Adrenal gland (tissue), 12 donors: Measurements from ENCODE around the gene DDX51. TPM values are rescaled to one million over a fixed set of nuclear protein-coding genes. Genes with fewer than 3 reads are reported as not detected.
A peak's percentile ranks its signal among the peaks of the same experiment; 100 is the strongest.

Experiments used
- DNase-seq, 7 donors: peaks; one replicate each; pipeline ENCODE4 v3.0.0-alpha.2; 2019 to 2020
- H3K27ac ChIP-seq, 5 donors: fragments of 200-600 bp; sonication (generic) in 4 of 5; 1 replicate in 3 of 5; 2 replicates in 2 of 5; pipeline versions ENCODE4 v1.5.1 to v1.8.0; 2016 to 2020; ENCODE audit warnings: mild to moderate bottlenecking in 1 of 5
- H3K27me3 ChIP-seq: fragments of 200-600 bp; 2 replicates; pipeline ENCODE4 v1.8.0; 2021
- H3K36me3 ChIP-seq, 2 donors: fragments of 200-600 bp; replicated peaks in 1 of 2; 1 replicate in 1 of 2; 2 replicates in 1 of 2; pipeline versions ENCODE4 v1.5.1 to v1.8.0; 2018 to 2022
- H3K4me1 ChIP-seq, 2 donors: fragments of 200-600 bp; replicated peaks in 1 of 2; 1 replicate in 1 of 2; 2 replicates in 1 of 2; pipeline versions ENCODE4 v1.5.1 to v1.8.0; 2018 to 2021
- H3K4me3 ChIP-seq, 4 donors: fragments of 200-600 bp; sonication (generic) in 3 of 4; one replicate each; pipeline ENCODE4 v1.5.1; 2016 to 2018
- H3K9me3 ChIP-seq, 3 donors: fragments of 200-600 bp; sonication (generic) in 1 of 3; replicated peaks in 1 of 3; 1 replicate in 2 of 3; 2 replicates in 1 of 3; pipeline versions ENCODE4 v1.5.1 to v1.8.0; 2016 to 2021
- CTCF ChIP-seq, 6 experiments: fragments of 450-650 bp in 4 of 6; fragments of 200-600 bp in 2 of 6; sonication (generic) in 1 of 6; IDR thresholded peaks; 1 replicate in 5 of 6; 2 replicates in 1 of 6; pipeline versions ENCODE4 v1.5.1 to v1.8.0; 2016 to 2021; ENCODE audit warnings: antibody characterized with exemption in 6 of 6, mild to moderate bottlenecking in 2 of 6, moderate library complexity in 1 of 6
- POLR2A ChIP-seq, 2 donors: fragments of 450-650 bp; IDR thresholded peaks; one replicate each; pipeline ENCODE4 v1.6.1; 2017; ENCODE audit warnings: antibody characterized with exemption in 2 of 2, mild to moderate bottlenecking in 2 of 2, moderate library complexity in 1 of 2
- WGBS, 4 donors: extraction: QIAGEN DNeasy Blood & Tissue Kit in 2 of 4; methylation state at CpG; one replicate each; pipeline versions ENCODE4 v1.1.5 to v1.1.7; 2013 to 2017; 5-methylcytosine and 5-hydroxymethylcytosine counted together
- intact Hi-C, 2 donors: fragments of 100-400 bp; cut with DNase I; formaldehyde crosslinking; loops; one replicate each; pipeline versions ENCODE4 v1.14.1 to v1.15.0; 2022 to 2023
- polyA plus RNA-seq, 3 donors: library from polyadenylated mRNA; stranded (reverse); fragments of 200-250 nt in 2 of 3; fragments of 350-450 nt in 1 of 3; fragmentation: Illumina TruSeq in 1 of 3; extraction: RNeasy Lipid Tissue Mini Kit (QIAGEN cat#74804) in 1 of 3; gene quantifications; one replicate each; pipeline ENCODE4 v1.2.3, GENCODE V29; 2013 to 2014
- total RNA-seq, 9 donors: library from RNA; depleted of rRNA in 4 of 9; stranded (reverse); fragments of >200 nt in 4 of 9; fragments of 120-200 nt in 1 of 9; fragmentation: NEBNext Ultra II Directional in 1 of 9; extraction: Animal tissue kit (Norgen Biotek cat#: 25700) in 1 of 9; gene quantifications; one replicate each; pipeline versions ENCODE4 v1.1.0 to v1.2.4, GENCODE V29; 2013 to 2023
- donor health status: healthy with polysubstance abuse.
- donor health status: Bipolar disorder and iron deficiency.
- donor health status: DM: yes; HTN: yes; CAD: no.
- donor health status: DM: no; HTN: no; CAD: no.
- donor health status: DM: no; HTN: no; CAD: no.
- donor health status: DM: yes; HTN: yes; CAD: no.

DDX51 gene
- total and polyA plus RNA-seq, 12 donors = 4.8 to 64.4 (median 14.3) TPM

GRCh38 chr12:132141976-132142678, 2.0 kb downstream of the DDX51 start:
- intact Hi-C loops = no loop called here
- Histone ChIP-seq H3K36me3 (peaks cover 0 to 35% of the 10 kb centered on the region in 2 donors), H3K4me1 (peaks cover 15 to 23% of the 10 kb centered on the region in 2 donors), H3K27ac (no peak overlapping the region), H3K27me3 (no peaks in the 10 kb centered on the region), H3K4me3 (no peak overlapping the region), H3K9me3 (no peaks in the 10 kb centered on the region)
- 93 to 100% (median 96%) methylated on average over 4 to 22 of the region's 22 CpGs for WGBS, 4 donors
- DNase-seq = peak in 1 of 7 donors; percentile 10
- TF ChIP-seq CTCF (IDR thresholded peaks at IDR 0.05) = no peak
- TF ChIP-seq POLR2A (IDR thresholded peaks at IDR 0.05) = no peak

- TF ChIP-seq POLR2A (IDR thresholded peaks at IDR 0.05) (no peak), CTCF (IDR thresholded peaks at IDR 0.05) (no peak)
- WGBS, 4 donors = 89 to 96% (median 94%) methylated on average over 10 to 38 of the region's 38 CpGs
- H3K4me3 ChIP-seq = no peak overlapping the region
- H3K27me3 ChIP-seq = no peaks in the 10 kb centered on the region
- peak in 2 of 7 donors; percentile 6 to 14 for DNase-seq
- H3K36me3 ChIP-seq = peaks cover 0 to 35% of the 10 kb centered on the region in 2 donors
- H3K27ac ChIP-seq = no peak overlapping the region
- H3K4me1 ChIP-seq = peaks cover 15 to 23% of the 10 kb centered on the region in 2 donors
- H3K9me3 ChIP-seq = no peaks in the 10 kb centered on the region
- intact Hi-C loops = no loop called here
Measured at GRCh38 chr12:132140918-132141841, 2.9 kb downstream of the DDX51 start.

GRCh38 chr12:132140501-132140900, 3.6 kb downstream of the DDX51 start:
- no peak for DNase-seq
- Histone ChIP-seq H3K27ac (no peak overlapping the region), H3K27me3 (no peaks in the 10 kb centered on the region), H3K36me3 (peaks cover 0 to 35% of the 10 kb centered on the region in 2 donors), H3K9me3 (no peaks in the 10 kb centered on the region), H3K4me1 (peaks cover 15 to 21% of the 10 kb centered on the region in 2 donors), H3K4me3 (no peak overlapping the region)
- intact Hi-C loops = no loop called here
- TF ChIP-seq POLR2A (IDR thresholded peaks at IDR 0.05) (no peak), CTCF (IDR thresholded peaks at IDR 0.05) (no peak)
- 86 to 92% (median 89%) methylated on average over 7 to 15 of the region's 15 CpGs for WGBS, 4 donors

- intact Hi-C loops = no loop called here
- Histone ChIP-seq H3K4me1 (peaks cover 12 to 15% of the 10 kb centered on the region in 2 donors), H3K27me3 (no peaks in the 10 kb centered on the region), H3K27ac (no peak overlapping the region), H3K36me3 (peaks cover 0 to 35% of the 10 kb centered on the region in 2 donors), H3K9me3 (no peaks in the 10 kb centered on the region), H3K4me3 (no peak overlapping the region)
- TF ChIP-seq CTCF (IDR thresholded peaks at IDR 0.05) = no peak
- no peak for TF ChIP-seq POLR2A (IDR thresholded peaks at IDR 0.05)
- peak in 1 of 7 donors; percentile 14 for DNase-seq
- WGBS, 4 donors = 94 to 97% (median 95%) methylated on average over 4 to 27 of the region's 27 CpGs
Measured at GRCh38 chr12:132139912-132140311, 4.2 kb downstream of the DDX51 start.
